ENCODE results near the gene TTC22. TPM values are rescaled to one million over a fixed set of nuclear protein-coding genes. Genes with fewer than 3 reads are reported as not detected.

TTC22 gene
- total RNA-seq, 1 experiment from 2014 or later, result 1.8 TPM

DNA sequence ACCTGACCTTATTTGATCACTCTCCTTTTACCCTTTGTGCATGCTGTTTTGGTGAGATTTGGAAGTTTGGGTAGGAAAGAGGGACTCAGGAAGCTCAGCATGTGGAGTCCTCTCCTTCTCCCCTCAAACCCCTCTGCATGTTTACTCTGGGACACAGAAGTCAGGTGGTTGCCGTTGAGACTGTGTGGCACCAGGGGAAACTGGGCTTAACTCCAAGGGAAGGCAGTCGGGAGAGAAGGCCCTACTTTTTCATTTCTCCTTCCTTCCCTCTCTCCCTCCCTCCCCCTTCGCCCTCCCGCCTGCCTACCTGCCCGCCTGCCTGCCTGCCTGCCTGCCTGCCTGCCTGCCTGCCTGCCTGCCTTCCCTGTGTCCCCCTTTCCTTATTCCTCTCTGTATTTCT lies 34.8 kb upstream of the TTC22 start:
- Histone ChIP-seq H3K27ac (ENCODE audit: low read depth, low read length) (no peak overlapping the region), H3K9me2 (ENCODE audit: insufficient read depth) (no peaks in the 10 kb centered on the region; the same call in 1 of the 2 replicates), H3K4me3 (replicated peaks in 1 of 2; ENCODE audit: low read depth in 1 of 2, low read length in 2 of 2) (no peak overlapping the region), H2AFZ (ENCODE audit: low read depth, low read length, poor library complexity, severe bottlenecking) (no peak overlapping the region), H4K20me1 (ENCODE audit: insufficient read depth) (no peaks in the 10 kb centered on the region), H3K9me3 (ENCODE audit: control insufficient read depth in 1 of 2, insufficient read depth in 1 of 2, low read depth in 1 of 2, low read length in 2 of 2) (no peaks in the 10 kb centered on the region; a peak in 1 of 4 replicates), H3K9ac (ENCODE audit: low read length) (no peak overlapping the region), H3K4me1 (ENCODE audit: control insufficient read depth in 1 of 2, insufficient read depth in 2 of 2, low read length in 2 of 2) (no peaks in the 10 kb centered on the region), H3K27me3 (ENCODE audit: insufficient read depth, low read length) (no peaks in the 10 kb centered on the region), H3K4me2 (ENCODE audit: low read length) (no peak overlapping the region), H3K79me2 (ENCODE audit: insufficient read depth, low read length) (no peaks in the 10 kb centered on the region), H3K36me3 (ENCODE audit: control insufficient read depth in 1 of 2, insufficient read depth in 2 of 2, low read length in 2 of 2) (no peaks in the 10 kb centered on the region)
- intact Hi-C loops (cut with micrococcal nuclease), result no loop called here
- no peak for DNase-seq (ENCODE audit: low read depth, low spot score)
- RAD21 ChIA-PET (ENCODE audit: low non-redundant PET in 1 of 2, low total read pairs in 2 of 2, uncharacterized antibody in 2 of 2, unreplicated experiment in 2 of 2), result no interaction called here
- CTCF ChIA-PET, result no interaction called here
- no peak for ATAC-seq
- TF ChIP-seq SP1 (IDR thresholded peaks at IDR 0.05; ENCODE audit: low read depth), result no peak
- no peak for TF ChIP-seq YY1 (IDR thresholded peaks at IDR 0.05; ENCODE audit: extremely low read depth, insufficient replicate concordance, low read depth, low read length)
- POLR2A ChIA-PET, result no interaction called here
- BruUV-seq (replicated peaks), result no TSS peak

DNA sequence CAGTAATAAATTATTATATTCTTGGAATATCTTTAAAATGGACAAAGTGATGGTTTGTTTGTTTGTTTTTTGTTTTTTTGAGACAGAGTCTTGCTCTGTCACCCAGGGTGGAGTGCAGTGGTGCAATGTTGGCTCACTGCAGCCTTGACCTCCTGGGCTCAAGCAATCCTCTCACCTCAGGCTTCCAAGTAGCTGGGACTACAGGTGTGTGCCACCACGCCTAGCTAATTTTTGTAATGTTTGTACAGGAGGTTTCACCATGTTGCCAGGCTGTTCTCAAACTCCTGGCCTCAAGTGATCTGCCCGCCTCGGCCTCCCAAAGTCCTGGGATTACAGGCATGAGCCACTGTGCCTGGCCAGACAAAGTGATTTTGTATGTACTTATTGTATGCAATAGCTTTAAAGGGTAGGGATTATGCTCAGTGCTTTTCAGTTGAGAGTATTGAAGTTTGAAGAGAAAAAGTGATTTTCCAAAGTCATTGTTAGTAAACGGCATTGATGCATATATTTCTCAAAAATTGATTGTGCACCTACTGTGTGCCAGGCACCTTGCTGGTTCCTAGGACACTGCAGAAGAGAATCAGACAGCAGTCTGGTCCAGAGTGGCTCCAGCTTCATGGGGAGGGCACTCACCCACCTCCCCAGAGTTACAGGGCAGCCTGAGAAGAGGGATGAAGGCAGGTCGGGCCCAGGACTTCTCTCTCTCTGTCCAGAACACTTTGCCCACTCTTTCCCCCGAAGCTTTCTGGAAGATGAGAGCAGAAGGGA lies 34.2 kb upstream of the TTC22 start:
- Histone ChIP-seq H2AFZ (ENCODE audit: low read depth, low read length, poor library complexity, severe bottlenecking) (no peak overlapping the region), H3K4me3 (replicated peaks in 1 of 2; ENCODE audit: low read depth in 1 of 2, low read length in 2 of 2) (no peak overlapping the region), H3K9me2 (ENCODE audit: insufficient read depth) (no peaks in the 10 kb centered on the region; the same call in 1 of the 2 replicates), H3K27ac (ENCODE audit: low read depth, low read length) (no peak overlapping the region), H4K20me1 (ENCODE audit: insufficient read depth) (no peaks in the 10 kb centered on the region), H3K9me3 (ENCODE audit: control insufficient read depth in 1 of 2, insufficient read depth in 1 of 2, low read depth in 1 of 2, low read length in 2 of 2) (no peaks in the 10 kb centered on the region; a peak in 1 of 4 replicates), H3K9ac (ENCODE audit: low read length) (no peak overlapping the region), H3K4me2 (ENCODE audit: low read length) (no peak overlapping the region), H3K79me2 (ENCODE audit: insufficient read depth, low read length) (no peaks in the 10 kb centered on the region), H3K36me3 (ENCODE audit: control insufficient read depth in 1 of 2, insufficient read depth in 2 of 2, low read length in 2 of 2) (no peaks in the 10 kb centered on the region), H3K27me3 (ENCODE audit: insufficient read depth, low read length) (no peaks in the 10 kb centered on the region), H3K4me1 (ENCODE audit: control insufficient read depth in 1 of 2, insufficient read depth in 2 of 2, low read length in 2 of 2) (no peaks in the 10 kb centered on the region)
- intact Hi-C loops (cut with micrococcal nuclease), result no loop called here
- ChIA-PET POLR2A (no interaction called here), CTCF (no interaction called here), RAD21 (ENCODE audit: low non-redundant PET in 1 of 2, low total read pairs in 2 of 2, uncharacterized antibody in 2 of 2, unreplicated experiment in 2 of 2) (no interaction called here)
- ATAC-seq, result no peak
- TF ChIP-seq JUND (IDR thresholded peaks at IDR 0.05), result no peak
- TF ChIP-seq CEBPB (IDR thresholded peaks at IDR 0.05; ENCODE audit: low read depth), result no peak
- no peak for TF ChIP-seq SRF (IDR thresholded peaks at IDR 0.05; ENCODE audit: low read depth)
- TF ChIP-seq, protein P1, sequence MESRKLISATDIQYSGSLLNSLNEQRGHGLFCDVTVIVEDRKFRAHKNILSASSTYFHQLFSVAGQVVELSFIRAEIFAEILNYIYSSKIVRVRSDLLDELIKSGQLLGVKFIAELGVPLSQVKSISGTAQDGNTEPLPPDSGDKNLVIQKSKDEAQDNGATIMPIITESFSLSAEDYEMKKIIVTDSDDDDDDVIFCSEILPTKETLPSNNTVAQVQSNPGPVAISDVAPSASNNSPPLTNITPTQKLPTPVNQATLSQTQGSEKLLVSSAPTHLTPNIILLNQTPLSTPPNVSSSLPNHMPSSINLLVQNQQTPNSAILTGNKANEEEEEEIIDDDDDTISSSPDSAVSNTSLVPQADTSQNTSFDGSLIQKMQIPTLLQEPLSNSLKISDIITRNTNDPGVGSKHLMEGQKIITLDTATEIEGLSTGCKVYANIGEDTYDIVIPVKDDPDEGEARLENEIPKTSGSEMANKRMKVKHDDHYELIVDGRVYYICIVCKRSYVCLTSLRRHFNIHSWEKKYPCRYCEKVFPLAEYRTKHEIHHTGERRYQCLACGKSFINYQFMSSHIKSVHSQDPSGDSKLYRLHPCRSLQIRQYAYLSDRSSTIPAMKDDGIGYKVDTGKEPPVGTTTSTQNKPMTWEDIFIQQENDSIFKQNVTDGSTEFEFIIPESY (IDR thresholded peaks at IDR 0.05; ENCODE audit: extremely low read depth, insufficient replicate concordance, low read length), result no peak
- TF ChIP-seq RAD21 (IDR thresholded peaks at IDR 0.05; ENCODE audit: low read depth), result no peak
- no peak for TF ChIP-seq POLR2AphosphoS5 (IDR thresholded peaks at IDR 0.05; ENCODE audit: low read depth, low read length)
- no peak for TF ChIP-seq CBX3 (IDR thresholded peaks at IDR 0.05; ENCODE audit: low read depth)
- TF ChIP-seq ZFX (IDR thresholded peaks at IDR 0.05), result no peak
- TF ChIP-seq SIN3A (IDR thresholded peaks at IDR 0.05; ENCODE audit: low read depth), result no peak
- no peak for TF ChIP-seq YY1 (IDR thresholded peaks at IDR 0.05; ENCODE audit: extremely low read depth, insufficient replicate concordance, low read depth, low read length)
- no peak for DNase-seq (ENCODE audit: low read depth, low spot score)
- BruUV-seq (replicated peaks), result no TSS peak
